ENCODE data around the gene WDR70. TPM values are rescaled to one million over a fixed set of nuclear protein-coding genes. Genes with fewer than 3 reads are reported as not detected.

The WDR70 gene
- total and polyA plus RNA-seq, 2 of the 8 experiments (the other 6 are each of a cell fraction or from before 2014, with no cell fraction given) = 10.6 to 37.4 TPM

DNA sequence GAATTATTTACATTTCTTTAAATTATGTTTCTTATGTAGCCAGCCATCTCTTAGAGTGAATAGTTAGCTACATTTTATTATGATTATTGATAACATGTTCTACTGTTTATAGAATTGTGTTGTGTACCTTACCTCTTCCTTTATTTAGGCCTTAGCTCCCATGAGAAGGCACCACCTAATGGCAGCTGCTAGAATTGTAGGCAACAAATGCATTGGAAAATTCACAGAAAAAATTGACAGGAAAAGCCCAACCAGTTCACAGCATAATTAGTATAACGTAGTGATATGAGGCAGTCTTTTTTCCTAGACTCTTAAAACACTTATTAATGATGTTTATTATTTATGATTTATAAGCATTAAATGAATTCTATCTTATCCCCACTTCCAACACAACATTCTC lies 175.8 kb downstream of the WDR70 start:
- H2BK5ac ChIP-seq (ENCODE audit: low read depth, low read length) = no peak overlapping the region
- peak; percentile 13 for FAIRE-seq
- no peaks in the 10 kb centered on the region for H3K27me3 ChIP-seq (replicated peaks in 1 of 4; ENCODE audit: control insufficient read depth in 3 of 4, extremely low read depth in 1 of 4, insufficient read depth in 3 of 4, low read length in 3 of 4)
- H3K56ac ChIP-seq (replicated peaks; ENCODE audit: insufficient read length, low read depth, low read length) = no peak overlapping the region
- H3K79me2 ChIP-seq (ENCODE audit: control insufficient read depth in 1 of 2, insufficient read depth in 2 of 2, low read length in 2 of 2) = no peaks in the 10 kb centered on the region
- ChIA-PET POLR2A (ENCODE audit: partially characterized antibody) (no interaction called here), CTCF (ENCODE audit: partially characterized antibody) (interaction anchor here (0.7 to 3.4 kb wide), 20 partner anchors 10 to 494 kb away, joined by 3 to 43 read pairs (median 4); no protein-coding TSS in a partner anchor)
- H3K9ac ChIP-seq (replicated peaks in 1 of 4; ENCODE audit: extremely low read depth in 1 of 4, low read depth in 3 of 4, low read length in 3 of 4) = no peak overlapping the region
- H2AK5ac ChIP-seq (ENCODE audit: low read depth, low read length) = no peak overlapping the region
- no peak overlapping the region for H4K5ac ChIP-seq (ENCODE audit: insufficient read length, low read depth, low read length)
- no peaks in the 10 kb centered on the region for H3K36me3 ChIP-seq (ENCODE audit: control insufficient read depth in 2 of 4, insufficient read depth in 4 of 4, low read length in 3 of 4)
- H4K8ac ChIP-seq (ENCODE audit: extremely low read depth, insufficient read depth, low read length) = no peak overlapping the region
- H4K91ac ChIP-seq (replicated peaks; ENCODE audit: insufficient read length, low read length) = no peak overlapping the region
- H4K20me1 ChIP-seq (replicated peaks in 1 of 2; ENCODE audit: control insufficient read depth in 1 of 2, insufficient read depth in 2 of 2, low read length in 2 of 2) = no peaks in the 10 kb centered on the region
- WGBS, 2 experiments (ENCODE audit: extremely low coverage in 1 of 2, insufficient coverage in 1 of 2, insufficient read length in 1 of 2, insufficient replicate concordance in 2 of 2, low coverage in 1 of 2, low lambda C conversion rate in 2 of 2, missing lambda C conversion rate in 1 of 2) = 26% methylated on average over 1 of the region's 1 CpG; no CpG with 5 or more reads in 1 of the 2 experiments
- no peak overlapping the region for H2BK12ac ChIP-seq (ENCODE audit: low read depth, low read length)
- H3K79me1 ChIP-seq (ENCODE audit: low read depth, low read length) = no peaks in the 10 kb centered on the region
- no peak overlapping the region for H3K4ac ChIP-seq (replicated peaks; ENCODE audit: insufficient read length, low read depth, low read length)
- no peak overlapping the region for H2BK15ac ChIP-seq (ENCODE audit: low read length)
- TF ChIP-seq CHD1 (IDR thresholded peaks at IDR 0.05; ENCODE audit: low read depth, low read length) = no peak
- TF ChIP-seq, protein P1, sequence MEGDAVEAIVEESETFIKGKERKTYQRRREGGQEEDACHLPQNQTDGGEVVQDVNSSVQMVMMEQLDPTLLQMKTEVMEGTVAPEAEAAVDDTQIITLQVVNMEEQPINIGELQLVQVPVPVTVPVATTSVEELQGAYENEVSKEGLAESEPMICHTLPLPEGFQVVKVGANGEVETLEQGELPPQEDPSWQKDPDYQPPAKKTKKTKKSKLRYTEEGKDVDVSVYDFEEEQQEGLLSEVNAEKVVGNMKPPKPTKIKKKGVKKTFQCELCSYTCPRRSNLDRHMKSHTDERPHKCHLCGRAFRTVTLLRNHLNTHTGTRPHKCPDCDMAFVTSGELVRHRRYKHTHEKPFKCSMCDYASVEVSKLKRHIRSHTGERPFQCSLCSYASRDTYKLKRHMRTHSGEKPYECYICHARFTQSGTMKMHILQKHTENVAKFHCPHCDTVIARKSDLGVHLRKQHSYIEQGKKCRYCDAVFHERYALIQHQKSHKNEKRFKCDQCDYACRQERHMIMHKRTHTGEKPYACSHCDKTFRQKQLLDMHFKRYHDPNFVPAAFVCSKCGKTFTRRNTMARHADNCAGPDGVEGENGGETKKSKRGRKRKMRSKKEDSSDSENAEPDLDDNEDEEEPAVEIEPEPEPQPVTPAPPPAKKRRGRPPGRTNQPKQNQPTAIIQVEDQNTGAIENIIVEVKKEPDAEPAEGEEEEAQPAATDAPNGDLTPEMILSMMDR (IDR thresholded peaks at IDR 0.05; ENCODE audit: control extremely low read depth in 1 of 3, insufficient read depth in 1 of 3, low read depth in 1 of 3, low read length in 3 of 3) = peak in 2 of 3 experiments; percentile 51 to 65; a peak in 2 of 4 replicates
- no peak for TF ChIP-seq EGR1 (IDR thresholded peaks at IDR 0.05; ENCODE audit: borderline replicate concordance, low read depth, low read length)
- no peak for TF ChIP-seq CHD2 (IDR thresholded peaks at IDR 0.05; ENCODE audit: low read length)
- no peak for TF ChIP-seq SP2 (IDR thresholded peaks at IDR 0.05; ENCODE audit: low read length)
- peak; percentile 51 to 59 for TF ChIP-seq RAD21 (IDR thresholded peaks at IDR 0.05 in 1 of 2, conservative IDR thresholded peaks at IDR 0.05 in 1 of 2; ENCODE audit: low read depth in 2 of 2, low read length in 2 of 2)
- H2AFZ ChIP-seq (ENCODE audit: low read length) = no peak overlapping the region
- H2BK20ac ChIP-seq (ENCODE audit: low read length) = no peak overlapping the region
- H3K23me2 ChIP-seq (ENCODE audit: low read depth, low read length) = peaks cover 2% of the 10 kb centered on the region; the same call in 1 of the 2 replicates
- H3K14ac ChIP-seq (ENCODE audit: insufficient read length) = no peak overlapping the region
- DNase-seq (ENCODE audit: low read depth in 1 of 2, low spot score in 2 of 2) = no peak
- H3K4me3 ChIP-seq (ENCODE audit: extremely low read depth in 1 of 4, insufficient read depth in 2 of 4, low read depth in 3 of 4, low read length in 4 of 4) = no peak overlapping the region
- no peak overlapping the region for H3K18ac ChIP-seq (ENCODE audit: extremely low read depth, low read length)
- no peaks in the 10 kb centered on the region for H3K4me1 ChIP-seq (replicated peaks in 1 of 4; ENCODE audit: control insufficient read depth in 3 of 4, insufficient read depth in 4 of 4, low read length in 3 of 4)
- no peaks in the 10 kb centered on the region for H3K9me3 ChIP-seq (ENCODE audit: insufficient read depth in 2 of 2, low read depth in 1 of 2, low read length in 1 of 2)
- no peak overlapping the region for H3K27ac ChIP-seq (ENCODE audit: low read depth, low read length)
- no peak overlapping the region for H3K4me2 ChIP-seq (ENCODE audit: insufficient read depth in 1 of 2, low read depth in 2 of 2, low read length in 2 of 2)
- H3K23ac ChIP-seq (ENCODE audit: insufficient read length) = no peak overlapping the region
- no peak overlapping the region for H2BK120ac ChIP-seq (replicated peaks; ENCODE audit: low read depth, low read length)
